Measurements from ENCODE around the gene ZCCHC14. TPM values are rescaled to one million over a fixed set of nuclear protein-coding genes. Genes with fewer than 3 reads are reported as not detected.
A peak's percentile ranks its signal among the peaks of the same experiment; 100 is the strongest.

The ZCCHC14 gene
- total and polyA plus RNA-seq, 2 of the 13 experiments (the other 11 are each of a cell fraction or from before 2014, with no cell fraction given), result 12.4 to 12.5 TPM

GRCh38 chr16:87492721-87493607 lies at the start of gene ZCCHC14 (continued):
- TF ChIP-seq SRSF4 (IDR thresholded peaks at IDR 0.05; ENCODE audit: low read depth, low read length, poor library complexity, severe bottlenecking), result no peak
- no peak for TF ChIP-seq CEBPZ (IDR thresholded peaks at IDR 0.05; ENCODE audit: low read length)
- no peak for TF ChIP-seq CENPT (CRISPR knock-in tag; IDR thresholded peaks at IDR 0.05; ENCODE audit: low read depth)
- TF ChIP-seq NAIF1 (CRISPR knock-in tag; IDR thresholded peaks at IDR 0.05; ENCODE audit: borderline replicate concordance), result no peak
- TF ChIP-seq TEAD3 (CRISPR knock-in tag; optimal IDR thresholded peaks at IDR 0.05; ENCODE audit: borderline replicate concordance), result no peak
- no peak for TF ChIP-seq TRAFD1 (CRISPR knock-in tag; IDR thresholded peaks at IDR 0.05; ENCODE audit: borderline replicate concordance)
- no peak for TF ChIP-seq ZNF83 (CRISPR knock-in tag; IDR thresholded peaks at IDR 0.05; ENCODE audit: borderline replicate concordance)
- no peak for TF ChIP-seq DNMT1 (CRISPR knock-in tag; IDR thresholded peaks at IDR 0.05)
- TF ChIP-seq ATF3 (CRISPR knock-in tag; IDR thresholded peaks at IDR 0.05), result no peak
- TF ChIP-seq ZNF558 (CRISPR knock-in tag; IDR thresholded peaks at IDR 0.05; ENCODE audit: borderline replicate concordance), result no peak
- no peak for TF ChIP-seq ZNF547 (CRISPR knock-in tag; IDR thresholded peaks at IDR 0.05)
- TF ChIP-seq AGO2 (optimal IDR thresholded peaks at IDR 0.05; ENCODE audit: low read depth, low read length), result no peak
- TF ChIP-seq ZNF556 (CRISPR knock-in tag; IDR thresholded peaks at IDR 0.05; ENCODE audit: borderline replicate concordance), result no peak
- TF ChIP-seq CHD4 (IDR thresholded peaks at IDR 0.05; ENCODE audit: borderline replicate concordance, low read length), result peak; percentile 97
- no peak for TF ChIP-seq E2F2 (CRISPR knock-in tag; IDR thresholded peaks at IDR 0.05; ENCODE audit: borderline replicate concordance)
- TF ChIP-seq POLR2A (IDR thresholded peaks at IDR 0.05; ENCODE audit: insufficient read depth in 1 of 2, low read depth in 2 of 2, low read length in 2 of 2), result peak; percentile 40 to 91; a peak in 3 of 4 replicates
- TF ChIP-seq NR0B2 (CRISPR knock-in tag; IDR thresholded peaks at IDR 0.05), result no peak
- TF ChIP-seq GLI4 (CRISPR knock-in tag; IDR thresholded peaks at IDR 0.05; ENCODE audit: borderline replicate concordance), result no peak
- peak; percentile 63; the same call in 1 of the 2 replicates for TF ChIP-seq TARDBP (CRISPR knock-in tag; IDR thresholded peaks at IDR 0.05)
- TF ChIP-seq SMARCE1 (IDR thresholded peaks at IDR 0.05; ENCODE audit: borderline replicate concordance), result no peak
- no peak for TF ChIP-seq SRF (IDR thresholded peaks at IDR 0.05; ENCODE audit: low read depth, low read length)
- no peak for TF ChIP-seq ZFP36L1 (CRISPR knock-in tag; IDR thresholded peaks at IDR 0.05)

All from HepG2 (cell line).